A673 (cell line): ENCODE results near the gene GALP. TPM values are rescaled to one million over a fixed set of nuclear protein-coding genes. Genes with fewer than 3 reads are reported as not detected.

Source experiments
- BruUV-seq: library from RNA; stranded (reverse); fragments of 400-500 nt; replicated peaks from 2 replicates; lab custom pipeline; 2021; lab: Mats Ljungman, UMichigan
- CTCF ChIA-PET: fragments of 300-600 bp; sonication (Branson Sonifier 250); formaldehyde crosslinking; loops from one replicate; lab custom pipeline; 2022; ENCODE audit warnings: antibody characterized with exemption; lab: Charles Lee
- POLR2A ChIA-PET: fragments of 300-600 bp; sonication (Branson Sonifier 250); formaldehyde crosslinking; loops from one replicate; lab custom pipeline; 2022; ENCODE audit warnings: antibody characterized with exemption; ENCODE audit not compliant: low non-redundant PET; lab: Charles Lee
- DNase-seq: peaks from one replicate; pipeline ENCODE4 v3.0.0-alpha.2; 2015; ENCODE audit warnings: low spot score
- H3K27ac ChIP-seq: fragments of 200-600 bp; sonication (generic); 2 replicates; pipeline ENCODE4 v1.5.1; 2016; ENCODE audit warnings: mixed run types, low read depth, mild to moderate bottlenecking, mixed read lengths, antibody characterized with exemption, low read length; ENCODE audit not compliant: poor library complexity, severe bottlenecking
- H3K27me3 ChIP-seq: fragments of 200-600 bp; sonication (generic); replicated peaks from 2 replicates; pipeline ENCODE4 v1.6.1; 2017; ENCODE audit warnings: mixed run types, low read depth, mild to moderate bottlenecking, mixed read lengths, antibody characterized with exemption, low read length; ENCODE audit not compliant: insufficient read depth, poor library complexity
- H3K36me3 ChIP-seq: fragments of 200-600 bp; sonication (generic); 2 replicates; pipeline ENCODE4 v1.6.1; 2016; ENCODE audit warnings: mixed run types, mild to moderate bottlenecking, mixed read lengths, antibody characterized with exemption, low read length; ENCODE audit not compliant: insufficient read depth, poor library complexity, severe bottlenecking
- H3K4me1 ChIP-seq: fragments of 200-600 bp; sonication (generic); 2 replicates; pipeline ENCODE4 v1.6.1; 2017; ENCODE audit warnings: mixed run types, mild to moderate bottlenecking, mixed read lengths, antibody characterized with exemption, low read length; ENCODE audit not compliant: insufficient read depth, poor library complexity, severe bottlenecking
- H3K4me3 ChIP-seq: fragments of 200-600 bp; sonication (generic); 2 replicates; pipeline ENCODE4 v1.5.1; 2016; ENCODE audit warnings: low read depth, mixed run types, mild to moderate bottlenecking, mixed read lengths, low read length; ENCODE audit not compliant: poor library complexity, severe bottlenecking
- H3K9me3 ChIP-seq: fragments of 200-600 bp; sonication (generic); 2 replicates; pipeline ENCODE4 v1.6.1; 2016; ENCODE audit warnings: mixed run types, low read depth, mild to moderate bottlenecking, mixed read lengths, antibody characterized with exemption, low read length; ENCODE audit not compliant: poor library complexity, severe bottlenecking
- CTCF ChIP-seq: fragments of 300-800, 200-600 bp; sonication (generic); conservative IDR thresholded peaks from 2 replicates; pipeline ENCODE4 v1.5.1; 2017; ENCODE audit warnings: low read depth, mild to moderate bottlenecking, antibody characterized with exemption, low read length, moderate library complexity, mixed read lengths
- EZH2 ChIP-seq: fragments of 200-600 bp; sonication (generic); IDR thresholded peaks from 2 replicates; pipeline ENCODE4 v1.6.1; 2017; ENCODE audit warnings: borderline replicate concordance, low read depth, mild to moderate bottlenecking, mixed read lengths, antibody characterized with exemption, low read length; ENCODE audit not compliant: poor library complexity, severe bottlenecking
- intact Hi-C: fragments of 100-400 bp; cut with micrococcal nuclease; formaldehyde crosslinking; loops from one replicate; pipeline ENCODE4 v1.10.0; 2022; ENCODE audit not compliant: unreplicated experiment
- total RNA-seq: library from RNA; stranded (reverse); gene quantifications from 2 replicates; pipeline ENCODE4 v1.2.3, GENCODE V29; 2021

GALP gene
- total RNA-seq, 1 experiment from 2014 or later: not detected

DNA sequence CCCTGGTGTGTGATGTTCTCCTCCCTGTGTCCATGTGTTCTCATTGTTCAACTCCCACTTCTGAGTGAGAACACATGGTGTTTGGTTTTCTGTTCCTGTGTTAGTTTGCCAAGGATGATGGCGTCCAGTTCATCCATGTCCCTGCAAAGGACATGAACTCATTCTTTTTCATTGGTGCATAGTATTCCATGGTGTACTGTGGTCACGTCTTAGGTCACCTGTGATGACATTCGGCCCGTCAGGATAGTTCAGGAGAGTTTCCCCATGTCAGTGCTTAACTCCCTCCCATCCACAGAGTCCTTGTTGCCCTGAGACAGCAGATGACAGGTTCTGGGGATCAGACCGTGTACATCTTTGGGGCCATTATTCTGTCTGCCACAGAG lies 26.2 kb upstream of the GALP start:
- Histone ChIP-seq H3K4me1 (no peaks in the 10 kb centered on the region), H3K9me3 (no peaks in the 10 kb centered on the region), H3K27me3 (no peaks in the 10 kb centered on the region), H3K36me3 (peaks cover 4% of the 10 kb centered on the region), H3K4me3 (no peak overlapping the region), H3K27ac (no peak overlapping the region)
- no TSS peak for BruUV-seq
- no peak for DNase-seq
- TF ChIP-seq EZH2 (no peak), CTCF (no peak)
- ChIA-PET POLR2A (no interaction called here), CTCF (no interaction called here)
- intact Hi-C loops: no loop called here

GRCh38 chr19:56150358-56150757 lies 25.4 kb upstream of the GALP start:
- intact Hi-C loops: no loop called here
- Histone ChIP-seq H3K4me1 (no peaks in the 10 kb centered on the region), H3K9me3 (no peaks in the 10 kb centered on the region), H3K27me3 (no peaks in the 10 kb centered on the region), H3K36me3 (peaks cover 6% of the 10 kb centered on the region), H3K4me3 (no peak overlapping the region), H3K27ac (no peak overlapping the region)
- TF ChIP-seq EZH2 (no peak), CTCF (no peak)
- no TSS peak for BruUV-seq
- ChIA-PET POLR2A (no interaction called here), CTCF (no interaction called here)
- no peak for DNase-seq

GRCh38 chr19:56152644-56153043 lies 23.2 kb upstream of the GALP start:
- no peak overlapping the region for H3K4me3 ChIP-seq
- no peaks in the 10 kb centered on the region for H3K27me3 ChIP-seq
- no TSS peak for BruUV-seq
- POLR2A ChIA-PET: no interaction called here
- peaks cover 7% of the 10 kb centered on the region for H3K36me3 ChIP-seq
- no peaks in the 10 kb centered on the region for H3K9me3 ChIP-seq
- intact Hi-C loops: no loop called here
- DNase-seq: no peak
- H3K27ac ChIP-seq: no peak overlapping the region
- TF ChIP-seq CTCF: no peak
- TF ChIP-seq EZH2: no peak
- no peaks in the 10 kb centered on the region for H3K4me1 ChIP-seq
- CTCF ChIA-PET: no interaction called here
